Posterior cingulate gyrus (tissue), 11 donors: Measurements from ENCODE around the gene TBC1D4.

Experiments used
- DNase-seq, 10 donors: peaks; one replicate each; pipeline versions ENCODE4 v3.0.0 to v3.0.0-alpha.2; 2020 to 2021; ENCODE audit warnings: mixed read lengths in 3 of 10
- intact Hi-C: fragments of 100-400 bp; cut with DNase I; formaldehyde crosslinking; loops from one replicate; pipeline ENCODE4 v1.15.1; 2023

Gene TBC1D4

GRCh38 chr13:75395066-75395465 is 86.9 kb downstream of the TBC1D4 start:
- intact Hi-C loops, result no loop called here
- DNase-seq, result no peak

GRCh38 chr13:75393839-75394520 is 88.0 kb downstream of the TBC1D4 start:
- DNase-seq, result no peak
- intact Hi-C loops, result no loop called here

GRCh38 chr13:75391432-75392100 is 90.4 kb downstream of the TBC1D4 start:
- intact Hi-C loops, result no loop called here
- DNase-seq, result no peak

- DNase-seq, result no peak
- intact Hi-C loops, result no loop called here
These were observed 91.7 kb downstream of the TBC1D4 start for GRCh38 chr13:75390229-75390628.

GRCh38 chr13:75385708-75386083 is 96.3 kb downstream of the TBC1D4 start:
- intact Hi-C loops, result no loop called here

GRCh38 chr13:75384879-75385707 is 96.9 kb downstream of the TBC1D4 start:
- no peak for DNase-seq
- intact Hi-C loops, result no loop called here

More at GRCh38 chr13:75385708-75386083, 96.3 kb downstream of the TBC1D4 start:
- no peak for DNase-seq

GRCh38 chr13:75383064-75383715 is 98.8 kb downstream of the TBC1D4 start:
- intact Hi-C loops, result no loop called here
- no peak for DNase-seq

- DNase-seq, result no peak
- intact Hi-C loops, result no loop called here
These were observed 103.7 kb downstream of the TBC1D4 start for GRCh38 chr13:75378301-75378700.

- DNase-seq, result no peak
- intact Hi-C loops, result no loop called here
These were observed 105.1 kb downstream of the TBC1D4 start for GRCh38 chr13:75376792-75377402.

- no peak for DNase-seq
- intact Hi-C loops, result no loop called here
These were observed 106.6 kb downstream of the TBC1D4 start for GRCh38 chr13:75375329-75375728.

GRCh38 chr13:75373988-75374387 is 108.0 kb downstream of the TBC1D4 start:
- intact Hi-C loops, result loop anchor here (2.0 to 5.0 kb wide), 2 partner anchors 108 to 175 kb away; partner anchors contain the start of genes TBC1D4 and UCHL3
- DNase-seq, result no peak

GRCh38 chr13:75372923-75373841 is 108.8 kb downstream of the TBC1D4 start:
- intact Hi-C loops, result loop anchor here (2.0 to 5.0 kb wide), 2 partner anchors 109 to 176 kb away; partner anchors contain the start of genes TBC1D4 and UCHL3
- DNase-seq, result no peak

GRCh38 chr13:75372517-75372916 is 109.5 kb downstream of the TBC1D4 start:
- DNase-seq, result no peak
- intact Hi-C loops, result loop anchor here (2.0 to 5.0 kb wide), 2 partner anchors 110 to 176 kb away; partner anchors contain the start of genes TBC1D4 and UCHL3

- intact Hi-C loops, result loop anchor here (5.0 kb wide), 1 partner anchor 111 kb away; the partner anchor contains the start of gene TBC1D4
- no peak for DNase-seq
These were observed 110.8 kb downstream of the TBC1D4 start for GRCh38 chr13:75371203-75371602.

GRCh38 chr13:75370774-75371173 is 111.2 kb downstream of the TBC1D4 start:
- no peak for DNase-seq
- intact Hi-C loops, result loop anchor here (5.0 kb wide), 1 partner anchor 112 kb away; the partner anchor contains the start of gene TBC1D4

- no peak for DNase-seq
- intact Hi-C loops, result loop anchor here (5.0 kb wide), 1 partner anchor 112 kb away; the partner anchor contains the start of gene TBC1D4
These were observed 112.0 kb downstream of the TBC1D4 start for GRCh38 chr13:75369981-75370380.

GRCh38 chr13:75368167-75368566 is 113.8 kb downstream of the TBC1D4 start:
- intact Hi-C loops, result no loop called here

GRCh38 chr13:75366380-75367280 is 115.3 kb downstream of the TBC1D4 start:
- DNase-seq, result no peak
- intact Hi-C loops, result no loop called here

More at GRCh38 chr13:75368167-75368566, 113.8 kb downstream of the TBC1D4 start:
- no peak for DNase-seq
